Hair follicle dermal papilla cell (primary cell): Measurements from ENCODE around the gene DDTL. TPM values are rescaled to one million over a fixed set of nuclear protein-coding genes. Genes with fewer than 3 reads are reported as not detected.

Experiments used
- total RNA-seq: library from RNA; depleted of rRNA; stranded (reverse); fragments of >200 nt; gene quantifications from 2 replicates; pipeline ENCODE4 v1.2.3, GENCODE V29; 2012

DDTL gene
- 0.61 TPM in 1 of 2 replicates, not detected in the other for total RNA-seq

GRCh38 chr22:23966568-23966967 is at the start of gene DDTL:
Gene DDTL, plus strand, starts transcription at chr22:23966888. Its CDS starts 27 bp downstream, at chr22:23966915.

GRCh38 chr22:23961084-23961771 is 5.5 kb upstream of the DDTL start, which contains the start of gene GSTT2B:
Gene GSTT2B, minus strand, starts transcription at chr22:23961195. Its CDS starts 64 bp downstream, at chr22:23961131.

DNA sequence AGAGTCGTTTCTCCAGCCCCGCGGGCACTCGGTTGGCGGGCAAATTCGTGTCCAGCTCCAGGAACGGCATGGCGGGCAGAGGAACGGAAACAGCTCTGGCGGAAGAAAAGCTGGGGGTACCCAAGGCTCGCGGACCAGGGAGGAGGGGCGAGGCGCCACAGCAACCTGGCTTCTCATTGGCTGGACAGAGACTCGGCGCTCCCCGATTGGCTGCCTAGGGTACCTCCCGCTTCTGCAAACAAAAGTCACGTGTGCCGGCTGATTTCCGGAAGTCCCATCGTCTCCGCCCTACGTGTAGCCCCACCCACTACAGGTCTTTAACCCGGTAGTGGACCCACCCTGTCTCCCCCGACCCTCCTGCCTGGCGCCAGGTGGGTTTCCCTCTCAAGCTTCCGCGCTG is 7.7 kb downstream of the DDTL start, which contains the start of gene DDT:
DDT (minus strand) TSS at position 97 of the 400 bp plus-strand sequence; CDS start at position 70, 27 bp downstream.

GRCh38 chr22:23979557-23980240 is 13.0 kb downstream of the DDTL start, which contains the start of gene GSTT2:
Gene GSTT2, plus strand, starts transcription at chr22:23980134.

GRCh38 chr22:24005201-24005600 is 38.5 kb downstream of the DDTL start, which contains the start of gene GSTT4:
Gene GSTT4, minus strand, starts transcription at chr22:24005453. Its CDS starts 97 bp downstream, at chr22:24005356.

Other genes with a start within 250 kb of the DDTL start
- 6.8 and 10.4 TPM in 2 replicates for gene ZNF70, start 215.8 kb upstream of the DDTL start, total RNA-seq
- not detected in 2 replicates for gene VPREB3, start 212.5 kb upstream of the DDTL start, total RNA-seq
- 1.8 and 2.2 TPM in 2 replicates for gene C22orf15, start 203.9 kb upstream of the DDTL start, total RNA-seq
- gene CHCHD10, start 198.9 kb upstream of the DDTL start, total RNA-seq, result 2.6 and 4.3 TPM in 2 replicates
- gene MMP11, start 194.0 kb upstream of the DDTL start, total RNA-seq, result 15.6 and 16.9 TPM in 2 replicates
- gene SMARCB1, start 179.9 kb upstream of the DDTL start, total RNA-seq, result 59.9 and 73.2 TPM in 2 replicates
- gene DERL3, start 127.9 kb upstream of the DDTL start, total RNA-seq, result 0.16 and 0.36 TPM in 2 replicates
- 9.2 and 12.7 TPM in 2 replicates for gene SLC2A11, start 109.0 kb upstream of the DDTL start, total RNA-seq
- gene MIF, start 72.5 kb upstream of the DDTL start, total RNA-seq, result 121 and 141 TPM in 2 replicates
- 0.16 and 3.3 TPM in 2 replicates for gene GSTT2B, start 5.7 kb upstream of the DDTL start, total RNA-seq
- 48.4 and 59.9 TPM in 2 replicates for gene DDT, start 7.6 kb downstream of the DDTL start, total RNA-seq
- gene GSTT2, start 13.2 kb downstream of the DDTL start, total RNA-seq, result 0.16 and 2.3 TPM in 2 replicates
- gene GSTT4, start 38.6 kb downstream of the DDTL start, total RNA-seq, result not detected in 2 replicates
- 55.3 and 57.0 TPM in 2 replicates for gene CABIN1, start 44.4 kb downstream of the DDTL start, total RNA-seq
- 3.4 and 12.4 TPM in 2 replicates for gene SUSD2, start 214.6 kb downstream of the DDTL start, total RNA-seq